ENCODE measurements around the gene ZSCAN31.
"Not testable (repeated sequence)": the region's sequence is repeated elsewhere in the genome, so short reads cannot be mapped to it uniquely, and the experiment has no call there.

The ZSCAN31 gene

DNA sequence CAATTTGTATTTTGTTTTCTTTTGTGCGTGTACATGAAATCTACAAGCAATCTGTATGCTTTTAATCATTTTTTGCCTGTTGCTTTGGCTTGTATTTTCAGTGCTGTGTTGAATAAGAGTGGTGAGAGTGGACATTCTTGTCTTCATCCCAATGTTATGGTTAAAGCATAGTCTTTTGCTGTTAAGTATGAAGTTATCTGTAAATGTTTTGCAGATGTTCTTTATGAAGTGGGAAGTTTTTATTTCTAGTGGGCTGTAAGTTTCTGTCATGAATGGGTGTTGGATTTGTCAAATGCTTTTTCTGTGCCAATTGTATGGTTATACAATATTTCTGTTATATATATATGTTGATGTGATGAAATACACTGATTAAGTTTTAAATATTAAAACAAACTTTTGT, 38.0 kb upstream of the ZSCAN31 start:
- DNase-seq (ENCODE audit: low spot score), result no peak
- Histone ChIP-seq H3K4me3 (no peak overlapping the region), H3K27ac (no peak overlapping the region)
- TF ChIP-seq CTCF (IDR thresholded peaks at IDR 0.05), result no peak

DNA sequence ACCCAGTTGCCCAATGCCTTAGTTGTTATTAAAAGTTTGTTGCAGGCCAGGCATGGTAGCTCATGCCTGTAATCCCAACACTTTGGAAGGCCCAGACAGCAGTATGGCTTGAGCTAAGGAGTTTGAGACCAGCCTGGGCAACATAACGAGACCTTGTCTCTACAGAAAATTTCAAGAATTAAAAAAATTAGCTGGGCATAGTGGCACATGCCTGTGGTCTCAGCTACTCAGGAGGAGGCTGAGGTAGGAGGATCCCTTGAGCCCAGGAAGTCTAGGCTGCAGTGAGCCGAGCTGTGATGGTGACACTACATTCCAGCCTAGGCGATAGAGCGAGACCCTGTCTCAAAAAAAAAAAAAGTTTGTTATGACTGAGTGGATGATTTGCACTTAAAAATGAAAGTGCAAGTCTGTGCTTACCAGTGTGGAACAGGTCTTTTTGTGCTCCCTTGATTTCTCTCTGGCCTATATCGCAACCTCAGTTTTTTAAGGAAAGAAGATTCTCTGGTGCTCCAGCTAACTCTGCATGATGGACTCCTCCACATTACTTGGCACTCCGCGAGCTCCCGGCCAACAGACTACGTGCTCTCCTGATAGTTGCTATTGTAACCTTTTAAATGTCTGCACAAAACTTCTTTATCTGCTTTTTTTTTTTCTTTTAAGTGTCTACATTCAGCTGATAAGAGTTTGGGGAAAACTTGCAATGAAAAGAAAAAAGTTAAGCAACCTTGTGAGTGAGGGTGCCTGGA, 35.9 kb upstream of the ZSCAN31 start:
- no peak for DNase-seq (ENCODE audit: low spot score)
- no peak overlapping the region for H3K4me3 ChIP-seq
- H3K27ac ChIP-seq, result no peak overlapping the region
- TF ChIP-seq CTCF (IDR thresholded peaks at IDR 0.05), result no peak

DNA sequence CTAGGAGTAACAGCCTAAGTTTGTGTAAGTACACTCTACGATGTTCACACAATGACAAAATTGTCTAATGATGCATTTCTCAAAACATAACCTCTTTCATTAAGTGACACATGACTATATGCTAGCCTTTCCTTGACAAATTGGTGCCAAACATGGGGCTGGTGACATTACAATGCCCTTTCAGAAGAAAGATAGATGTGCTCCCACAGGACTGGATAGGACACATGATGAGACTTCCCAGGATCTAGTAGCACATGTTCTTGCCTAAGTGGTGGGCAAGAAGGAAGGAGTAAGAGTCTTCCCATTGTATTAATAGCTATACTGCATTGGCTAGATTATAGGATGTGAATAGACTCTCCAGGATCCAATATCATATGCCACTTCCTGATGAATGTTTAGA, 35.3 kb upstream of the ZSCAN31 start:
- Histone ChIP-seq H3K27ac (no peak overlapping the region), H3K4me3 (no peak overlapping the region)
- no peak for DNase-seq (ENCODE audit: low spot score)
- TF ChIP-seq CTCF (IDR thresholded peaks at IDR 0.05), result no peak

DNA sequence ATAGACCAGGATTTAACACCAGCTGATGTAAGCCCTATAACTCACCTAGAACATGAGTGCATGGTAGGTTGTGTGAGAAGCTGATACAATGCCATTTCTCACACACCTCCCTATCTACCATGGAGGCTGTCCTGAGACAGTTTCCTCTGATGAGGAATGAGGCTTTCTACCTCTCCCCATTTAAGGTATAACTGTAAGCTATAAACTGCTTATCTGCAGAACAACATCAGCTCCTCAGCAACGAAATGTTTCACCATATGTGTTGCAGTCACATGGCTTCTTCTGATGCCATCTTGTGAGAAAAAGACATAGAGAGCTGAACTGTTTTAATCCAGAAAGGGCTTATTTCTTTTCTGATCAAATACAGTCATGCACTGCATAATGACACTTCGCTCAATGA, 34.5 kb upstream of the ZSCAN31 start:
- no peak for TF ChIP-seq CTCF (IDR thresholded peaks at IDR 0.05)
- Histone ChIP-seq H3K4me3 (no peak overlapping the region), H3K27ac (no peak overlapping the region)
- no peak for DNase-seq (ENCODE audit: low spot score)

GRCh38 chr6:28369463-28369862, 33.5 kb upstream of the ZSCAN31 start:
- no peak for DNase-seq (ENCODE audit: low spot score)
- no peak for TF ChIP-seq CTCF (IDR thresholded peaks at IDR 0.05)

GRCh38 chr6:28368522-28368921, 32.6 kb upstream of the ZSCAN31 start:
- no peak for TF ChIP-seq CTCF (IDR thresholded peaks at IDR 0.05)
- H3K27ac ChIP-seq, result no peak overlapping the region
- no peak for DNase-seq (ENCODE audit: low spot score)
- no peak overlapping the region for H3K4me3 ChIP-seq

More at GRCh38 chr6:28369463-28369862, 33.5 kb upstream of the ZSCAN31 start:
- no peak overlapping the region for H3K4me3 ChIP-seq
- no peak overlapping the region for H3K27ac ChIP-seq

DNA sequence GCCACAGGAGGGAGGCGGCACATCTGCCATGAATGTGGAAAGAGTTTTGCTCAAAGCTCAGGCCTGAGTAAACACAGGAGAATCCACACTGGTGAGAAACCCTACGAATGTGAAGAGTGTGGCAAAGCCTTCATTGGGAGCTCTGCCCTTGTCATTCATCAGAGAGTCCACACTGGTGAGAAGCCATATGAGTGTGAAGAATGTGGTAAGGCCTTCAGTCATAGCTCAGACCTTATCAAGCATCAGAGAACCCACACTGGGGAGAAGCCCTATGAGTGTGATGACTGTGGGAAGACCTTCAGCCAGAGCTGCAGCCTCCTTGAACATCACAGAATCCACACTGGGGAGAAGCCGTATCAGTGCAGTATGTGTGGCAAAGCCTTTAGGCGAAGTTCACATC, 29.6 kb upstream of the ZSCAN31 start:
- not testable (repeated sequence) for DNase-seq (ENCODE audit: low spot score); H3K27ac ChIP-seq; H3K4me3 ChIP-seq

Data from coronary artery (tissue), 2 donors.